AG10803 (cell line): ENCODE results near the gene OVCH2.

Experiments
- DNase-seq: peaks from one replicate; pipeline ENCODE4 v3.0.0; 2010; ENCODE audit warnings: low read depth
- H3K4me3 ChIP-seq: 2 replicates; pipeline ENCODE4 v1.5.1; 2011; ENCODE audit warnings: mild to moderate bottlenecking, low read length, control low read depth
- CTCF ChIP-seq: conservative IDR thresholded peaks from 2 replicates; pipeline ENCODE4 v1.5.1; 2011; ENCODE audit warnings: mild to moderate bottlenecking, low read length, control low read depth, inconsistent platforms

OVCH2 gene

DNA sequence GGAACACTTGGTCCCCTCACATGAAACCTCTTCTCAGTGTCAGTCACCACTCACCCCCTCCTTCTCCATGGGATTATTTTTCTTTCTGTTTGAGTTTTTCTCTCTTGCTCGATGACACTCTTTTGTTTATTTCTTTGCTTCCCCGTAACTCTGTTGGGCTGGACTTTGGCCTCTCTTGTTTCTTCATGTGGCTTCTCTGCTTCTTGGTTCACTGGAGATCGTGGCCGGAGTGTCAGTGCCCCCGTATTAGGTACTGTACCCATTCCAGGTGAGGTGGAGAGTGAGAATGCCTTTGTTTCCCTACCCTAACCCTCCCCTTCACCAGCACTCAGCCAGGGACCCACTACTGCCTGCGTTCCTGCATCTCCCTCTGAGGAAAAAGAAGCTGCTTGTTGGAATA is 65.5 kb downstream of the OVCH2 start:
- H3K4me3 ChIP-seq: no peak overlapping the region
- TF ChIP-seq CTCF: no peak
- DNase-seq: no peak

GRCh38 chr11:7639643-7640025 is 66.6 kb downstream of the OVCH2 start:
- TF ChIP-seq CTCF: no peak
- H3K4me3 ChIP-seq: no peak overlapping the region
- DNase-seq: no peak
